Measurements from ENCODE around the gene OR7G2. TPM values are rescaled to one million over a fixed set of nuclear protein-coding genes. Genes with fewer than 3 reads are reported as not detected.

Gene OR7G2
- total RNA-seq, 1 donor from 2014 or later, result not detected

DNA sequence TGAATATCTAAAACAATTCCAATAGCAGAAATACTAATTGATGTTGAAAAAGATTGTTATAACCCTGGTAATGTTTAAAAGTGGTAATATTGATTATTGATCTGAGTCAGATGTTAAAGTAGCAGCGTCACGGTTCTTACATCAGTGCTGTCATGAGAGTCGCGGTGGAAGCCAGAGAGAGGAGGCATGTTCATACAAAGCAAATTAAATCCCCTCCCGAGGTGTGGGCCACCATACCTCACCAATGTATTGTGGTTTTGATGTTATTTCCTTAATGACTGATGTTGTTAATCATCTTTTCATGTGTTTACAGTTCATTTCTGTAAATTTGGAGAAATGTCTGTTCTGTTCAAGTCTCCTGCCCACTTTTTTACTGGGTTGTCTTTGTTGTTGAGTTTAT, 44.1 kb upstream of the OR7G2 start:
- Mint-ChIP-seq H3K4me3 (ENCODE audit: unreplicated experiment) (no peak overlapping the region), H3K4me1 (ENCODE audit: low read depth, unreplicated experiment) (no peaks in the 10 kb centered on the region), H3K9me3 (ENCODE audit: unreplicated experiment) (peaks cover 56% of the 10 kb centered on the region), H3K36me3 (ENCODE audit: low read depth, unreplicated experiment) (peaks cover 66% of the 10 kb centered on the region), H3K27me3 (ENCODE audit: low read depth, unreplicated experiment) (no peaks in the 10 kb centered on the region), H3K27ac (ENCODE audit: unreplicated experiment) (no peak overlapping the region)
- H3K27ac ChIP-seq (ENCODE audit: low read depth, low read length), result no peak overlapping the region
- H2AFZ ChIP-seq (ENCODE audit: low read depth, low read length), result no peak overlapping the region
- peaks cover 20% of the 10 kb centered on the region for H3K9me3 ChIP-seq (ENCODE audit: insufficient read depth, low read depth, low read length)
- H3K9ac ChIP-seq (ENCODE audit: low read length), result no peak overlapping the region
- no peaks in the 10 kb centered on the region for H3K4me1 ChIP-seq (ENCODE audit: insufficient read depth, low read length)
- H3K4me2 ChIP-seq (ENCODE audit: low read length), result no peak overlapping the region
- FAIRE-seq (no peak), DNase-seq (ENCODE audit: low read depth) (no peak)
- no peaks in the 10 kb centered on the region for H3K27me3 ChIP-seq (ENCODE audit: insufficient read depth, low read length)
- H3K79me2 ChIP-seq (ENCODE audit: insufficient read depth, low read length), result peaks cover 96% of the 10 kb centered on the region
- TF ChIP-seq EZH2 (IDR thresholded peaks at IDR 0.05; ENCODE audit: insufficient read depth, low read length), result no peak
- TF ChIP-seq, protein P1, sequence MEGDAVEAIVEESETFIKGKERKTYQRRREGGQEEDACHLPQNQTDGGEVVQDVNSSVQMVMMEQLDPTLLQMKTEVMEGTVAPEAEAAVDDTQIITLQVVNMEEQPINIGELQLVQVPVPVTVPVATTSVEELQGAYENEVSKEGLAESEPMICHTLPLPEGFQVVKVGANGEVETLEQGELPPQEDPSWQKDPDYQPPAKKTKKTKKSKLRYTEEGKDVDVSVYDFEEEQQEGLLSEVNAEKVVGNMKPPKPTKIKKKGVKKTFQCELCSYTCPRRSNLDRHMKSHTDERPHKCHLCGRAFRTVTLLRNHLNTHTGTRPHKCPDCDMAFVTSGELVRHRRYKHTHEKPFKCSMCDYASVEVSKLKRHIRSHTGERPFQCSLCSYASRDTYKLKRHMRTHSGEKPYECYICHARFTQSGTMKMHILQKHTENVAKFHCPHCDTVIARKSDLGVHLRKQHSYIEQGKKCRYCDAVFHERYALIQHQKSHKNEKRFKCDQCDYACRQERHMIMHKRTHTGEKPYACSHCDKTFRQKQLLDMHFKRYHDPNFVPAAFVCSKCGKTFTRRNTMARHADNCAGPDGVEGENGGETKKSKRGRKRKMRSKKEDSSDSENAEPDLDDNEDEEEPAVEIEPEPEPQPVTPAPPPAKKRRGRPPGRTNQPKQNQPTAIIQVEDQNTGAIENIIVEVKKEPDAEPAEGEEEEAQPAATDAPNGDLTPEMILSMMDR (IDR thresholded peaks at IDR 0.05; ENCODE audit: insufficient read depth, low read depth, low read length), result no peak
- peaks cover 70% of the 10 kb centered on the region for H4K20me1 ChIP-seq (ENCODE audit: insufficient read depth, low read length)
- no peak overlapping the region for H3K4me3 ChIP-seq (ENCODE audit: insufficient read depth, low read depth, low read length)
- peaks cover 8% of the 10 kb centered on the region for H3K36me3 ChIP-seq (ENCODE audit: insufficient read depth, low read length)

DNA sequence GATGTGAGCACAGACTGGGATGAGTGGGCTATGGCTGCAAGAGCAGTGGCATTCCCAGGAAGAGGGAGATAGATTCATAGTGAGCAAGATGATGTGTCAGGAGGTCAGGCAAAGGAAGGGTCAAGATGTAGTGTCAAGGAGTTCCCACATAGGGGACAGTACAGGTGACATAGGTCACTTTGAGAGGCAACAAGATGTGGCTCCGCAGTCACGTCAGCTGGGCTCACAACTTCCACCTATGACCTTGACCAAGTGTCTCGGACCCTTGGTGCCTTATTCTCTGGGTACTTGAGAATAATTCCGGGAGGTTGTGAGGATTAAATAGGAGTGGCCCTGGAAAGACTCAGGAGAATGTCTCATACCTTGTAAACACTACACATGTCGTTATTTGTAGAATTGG, 43.4 kb upstream of the OR7G2 start:
- no peak overlapping the region for H3K4me3 Mint-ChIP-seq (ENCODE audit: unreplicated experiment)
- FAIRE-seq, result no peak

DNA sequence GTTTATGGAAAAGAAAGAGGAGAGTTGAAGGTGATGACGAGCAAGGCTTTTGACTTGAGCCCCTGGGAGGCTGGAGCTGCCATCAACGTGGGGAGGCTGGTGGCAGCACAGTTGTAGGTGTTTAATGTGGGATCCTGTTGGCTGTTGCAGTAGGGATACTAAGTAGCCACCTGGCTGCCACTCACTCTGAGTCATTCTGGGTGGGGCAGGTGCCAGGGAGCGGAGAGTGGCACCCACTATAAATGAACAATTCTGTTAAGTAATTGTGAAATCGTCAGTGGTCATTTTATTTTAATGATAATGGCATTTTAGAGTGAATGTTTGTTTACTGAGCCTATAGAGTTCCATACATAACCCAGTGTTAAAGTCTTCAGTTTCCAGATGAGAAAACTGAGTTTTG, 42.7 kb upstream of the OR7G2 start:
- no peak overlapping the region for H2AFZ ChIP-seq (ENCODE audit: low read depth, low read length)
- no peak overlapping the region for H3K27ac ChIP-seq (ENCODE audit: low read depth, low read length)
- H3K9me3 Mint-ChIP-seq (ENCODE audit: unreplicated experiment), result peaks cover 61% of the 10 kb centered on the region
- no peak overlapping the region for H3K4me2 ChIP-seq (ENCODE audit: low read length)
- no peak overlapping the region for H3K9ac ChIP-seq (ENCODE audit: low read length)
- peaks cover 96% of the 10 kb centered on the region for H3K79me2 ChIP-seq (ENCODE audit: insufficient read depth, low read length)
- H4K20me1 ChIP-seq (ENCODE audit: insufficient read depth, low read length), result peaks cover 72% of the 10 kb centered on the region
- no peaks in the 10 kb centered on the region for H3K4me1 Mint-ChIP-seq (ENCODE audit: low read depth, unreplicated experiment)
- H3K27me3 Mint-ChIP-seq (ENCODE audit: low read depth, unreplicated experiment), result no peaks in the 10 kb centered on the region
- no peaks in the 10 kb centered on the region for H3K27me3 ChIP-seq (ENCODE audit: insufficient read depth, low read length)
- peaks cover 5% of the 10 kb centered on the region for H3K36me3 ChIP-seq (ENCODE audit: insufficient read depth, low read length)
- FAIRE-seq, result no peak
- H3K4me1 ChIP-seq (ENCODE audit: insufficient read depth, low read length), result no peaks in the 10 kb centered on the region
- H3K9me3 ChIP-seq (ENCODE audit: insufficient read depth, low read depth, low read length), result peaks cover 13% of the 10 kb centered on the region
- H3K36me3 Mint-ChIP-seq (ENCODE audit: low read depth, unreplicated experiment), result peaks cover 59% of the 10 kb centered on the region
- TF ChIP-seq, protein P1 (IDR thresholded peaks at IDR 0.05; ENCODE audit: insufficient read depth, low read depth, low read length), result no peak
- TF ChIP-seq EZH2 (IDR thresholded peaks at IDR 0.05; ENCODE audit: insufficient read depth, low read length), result no peak
- no peak overlapping the region for H3K4me3 ChIP-seq (ENCODE audit: insufficient read depth, low read depth, low read length)
- H3K4me3 Mint-ChIP-seq (ENCODE audit: unreplicated experiment), result no peak overlapping the region
- DNase-seq (ENCODE audit: low read depth), result no peak
- peak overlapping the region; percentile 38 for H3K27ac Mint-ChIP-seq (ENCODE audit: unreplicated experiment)

More for the DNA sequence above, 43.4 kb upstream of the OR7G2 start:
- Histone ChIP-seq H3K4me2 (ENCODE audit: low read length) (no peak overlapping the region), H4K20me1 (ENCODE audit: insufficient read depth, low read length) (peaks cover 68% of the 10 kb centered on the region), H3K79me2 (ENCODE audit: insufficient read depth, low read length) (peaks cover 96% of the 10 kb centered on the region), H3K4me3 (ENCODE audit: insufficient read depth, low read depth, low read length) (no peak overlapping the region), H2AFZ (ENCODE audit: low read depth, low read length) (no peak overlapping the region), H3K9me3 (ENCODE audit: insufficient read depth, low read depth, low read length) (peaks cover 14% of the 10 kb centered on the region), H3K36me3 (ENCODE audit: insufficient read depth, low read length) (peaks cover 5% of the 10 kb centered on the region), H3K4me1 (ENCODE audit: insufficient read depth, low read length) (no peaks in the 10 kb centered on the region), H3K27ac (ENCODE audit: low read depth, low read length) (no peak overlapping the region), H3K9ac (ENCODE audit: low read length) (no peak overlapping the region), H3K27me3 (ENCODE audit: insufficient read depth, low read length) (no peaks in the 10 kb centered on the region)
- Mint-ChIP-seq H3K27ac (ENCODE audit: unreplicated experiment) (no peak overlapping the region), H3K27me3 (ENCODE audit: low read depth, unreplicated experiment) (no peaks in the 10 kb centered on the region), H3K9me3 (ENCODE audit: unreplicated experiment) (peaks cover 56% of the 10 kb centered on the region), H3K4me1 (ENCODE audit: low read depth, unreplicated experiment) (no peaks in the 10 kb centered on the region), H3K36me3 (ENCODE audit: low read depth, unreplicated experiment) (peaks cover 64% of the 10 kb centered on the region)
- no peak for DNase-seq (ENCODE audit: low read depth)
- no peak for TF ChIP-seq EZH2 (IDR thresholded peaks at IDR 0.05; ENCODE audit: insufficient read depth, low read length)
- TF ChIP-seq, protein P1 (IDR thresholded peaks at IDR 0.05; ENCODE audit: insufficient read depth, low read depth, low read length), result no peak

All from astrocyte (in vitro differentiated cells and primary cell).